ENCODE results near the gene AFDN. TPM values are rescaled to one million over a fixed set of nuclear protein-coding genes. Genes with fewer than 3 reads are reported as not detected.

AFDN gene
- total and polyA plus RNA-seq, 10 of the 15 experiments (the other 5 are each of a cell fraction or from before 2014, with no cell fraction given): 5.7 to 68.2 (median 45.1) TPM

- TF ChIP-seq BCLAF1 (IDR thresholded peaks at IDR 0.05) (no peak), TARDBP (IDR thresholded peaks at IDR 0.05; ENCODE audit: borderline replicate concordance) (no peak), NKRF (conservative IDR thresholded peaks at IDR 0.05) (no peak), TCF7 (IDR thresholded peaks at IDR 0.05; ENCODE audit: borderline replicate concordance) (no peak), CREB1 (IDR thresholded peaks at IDR 0.05; ENCODE audit: low read depth) (no peak), YY1 (IDR thresholded peaks at IDR 0.05; ENCODE audit: low read depth, low read length) (no peak), ZNF592 (IDR thresholded peaks at IDR 0.05) (no peak), POLR2AphosphoS5 (IDR thresholded peaks at IDR 0.05; ENCODE audit: low read length) (no peak), ZBTB4 (CRISPR knock-in tag; IDR thresholded peaks at IDR 0.05) (no peak)
Observed at GRCh38 chr6:167782698-167783517, 43.8 kb upstream of the AFDN start (continued).

Data from GM12878 (cell line).